Loucy (cell line): ENCODE measurements around the gene PRKCQ.

Experiments used
- H2AFZ ChIP-seq: fragments of 200-600 bp; sonication (generic); 2 replicates; pipeline ENCODE4 v1.6.0; 2016; ENCODE audit warnings: antibody characterized with exemption, mild to moderate bottlenecking, low read length, moderate library complexity
- H3F3A ChIP-seq: fragments of 200-600 bp; 2 replicates; pipeline ENCODE4 v1.6.0; 2016; ENCODE audit warnings: antibody characterized with exemption, low read depth, mild to moderate bottlenecking
- H3K27me3 ChIP-seq: fragments of 200-600 bp; sonication (generic); 2 replicates; pipeline ENCODE4 v1.6.1; 2014; ENCODE audit warnings: low read length, mild to moderate bottlenecking; ENCODE audit not compliant: insufficient read depth, poor library complexity, severe bottlenecking
- H3K36me3 ChIP-seq: fragments of 200-600 bp; sonication (generic); 2 replicates; pipeline ENCODE4 v1.6.1; 2016; ENCODE audit warnings: low read length; ENCODE audit not compliant: insufficient read depth
- H3K4me1 ChIP-seq: fragments of 200-600 bp; sonication (generic); 2 replicates; pipeline ENCODE4 v1.5.1; 2014; ENCODE audit warnings: low read length, mild to moderate bottlenecking; ENCODE audit not compliant: insufficient read depth, poor library complexity, severe bottlenecking
- H3K4me2 ChIP-seq: fragments of 200-600 bp; sonication (generic); 2 replicates; pipeline ENCODE4 v1.6.0; 2014; ENCODE audit warnings: antibody characterized with exemption, low read length, low read depth, mild to moderate bottlenecking; ENCODE audit not compliant: poor library complexity, severe bottlenecking
- H3K4me3 ChIP-seq: fragments of 200-600 bp; sonication (generic); 2 replicates; pipeline ENCODE4 v1.5.1; 2014; ENCODE audit warnings: low read length, mild to moderate bottlenecking, mixed read lengths; ENCODE audit not compliant: poor library complexity, severe bottlenecking
- H3K79me2 ChIP-seq: fragments of 200-600 bp; sonication (generic); 2 replicates; pipeline ENCODE4 v1.6.1; 2014; ENCODE audit warnings: low read length; ENCODE audit not compliant: insufficient read depth
- H3K9ac ChIP-seq: fragments of 200-600 bp; sonication (generic); 2 replicates; pipeline ENCODE4 v1.6.0; 2014; ENCODE audit warnings: mild to moderate bottlenecking, low read depth, low read length, moderate library complexity; ENCODE audit not compliant: poor library complexity, severe bottlenecking
- H3K9me2 ChIP-seq: fragments of 200-600 bp; sonication (generic); replicated peaks from 2 replicates; pipeline ENCODE4 v1.6.1; 2016; ENCODE audit warnings: low read depth, low read length, mixed read lengths
- H3K9me3 ChIP-seq: fragments of 200-600 bp; sonication (generic); 2 replicates; pipeline ENCODE4 v1.6.1; 2014; ENCODE audit warnings: mild to moderate bottlenecking, antibody characterized with exemption, low read length, low read depth; ENCODE audit not compliant: insufficient read depth
- H4K20me1 ChIP-seq: fragments of 200-600 bp; sonication (generic); 2 replicates; pipeline ENCODE4 v1.6.0; 2014; ENCODE audit warnings: antibody characterized with exemption, low read length, mild to moderate bottlenecking; ENCODE audit not compliant: insufficient read depth, poor library complexity, severe bottlenecking
- CTCF ChIP-seq: fragments of 200-600 bp; sonication (generic); conservative IDR thresholded peaks from 2 replicates; pipeline ENCODE4 v1.5.1; 2014; ENCODE audit warnings: mild to moderate bottlenecking, antibody characterized with exemption, low read length
- EZH2phosphoT487 ChIP-seq: fragments of 200-600 bp; IDR thresholded peaks from 2 replicates; pipeline ENCODE4 v1.6.1; 2018; ENCODE audit warnings: antibody characterized with exemption, mild to moderate bottlenecking, moderate library complexity, borderline replicate concordance

The PRKCQ gene

DNA sequence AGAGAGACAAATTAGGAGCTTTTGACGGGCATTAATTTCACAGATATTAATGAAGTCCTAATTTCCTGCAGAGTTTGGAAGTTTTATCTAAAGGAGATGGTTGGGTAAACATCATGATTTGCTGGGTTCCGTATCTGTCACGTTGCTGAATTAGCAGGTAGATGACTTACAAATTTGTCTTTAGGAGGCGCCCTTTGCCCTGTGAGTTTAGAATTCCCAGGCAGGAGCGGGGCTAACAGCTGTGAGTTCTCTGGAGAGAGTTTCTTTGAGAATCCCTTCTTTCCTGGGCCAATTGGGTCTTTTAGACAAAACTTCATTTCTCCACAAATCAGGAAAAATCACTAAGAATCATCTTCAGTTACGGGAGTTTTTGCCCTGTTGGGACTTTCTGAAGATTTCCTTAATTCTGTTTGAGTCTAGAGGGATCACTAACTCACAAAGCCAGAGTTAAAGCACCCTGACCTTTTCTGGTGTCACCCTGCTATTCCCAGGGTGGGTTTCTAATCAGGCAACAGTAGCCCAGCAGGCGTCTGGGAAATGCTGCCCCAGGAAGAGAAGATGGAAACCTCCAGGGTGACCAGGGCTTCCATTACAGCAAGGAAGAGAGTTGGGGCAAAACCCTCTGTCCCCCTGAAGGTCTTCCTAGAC is 63.7 kb downstream of the PRKCQ start:
- no peak overlapping the region for H2AFZ ChIP-seq
- H3K4me3 ChIP-seq: no peak overlapping the region
- H3K36me3 ChIP-seq: peaks cover 43% of the 10 kb centered on the region
- peaks cover 89% of the 10 kb centered on the region for H3K79me2 ChIP-seq
- H3K9ac ChIP-seq: no peak overlapping the region
- H3K27me3 ChIP-seq: no peaks in the 10 kb centered on the region
- peaks cover 7% of the 10 kb centered on the region; the same call in 1 of the 2 replicates for H3K9me3 ChIP-seq
- peaks cover 18% of the 10 kb centered on the region for H4K20me1 ChIP-seq
- peaks cover 60% of the 10 kb centered on the region for H3K4me1 ChIP-seq
- H3F3A ChIP-seq: 0 out of 2 replicates have a peak, but pooled peaks cover 8% of the 10 kb centered on the region
- H3K9me2 ChIP-seq: no peaks in the 10 kb centered on the region
- no peak overlapping the region for H3K4me2 ChIP-seq
- TF ChIP-seq CTCF (peak; percentile 45), EZH2phosphoT487 (no peak)

DNA sequence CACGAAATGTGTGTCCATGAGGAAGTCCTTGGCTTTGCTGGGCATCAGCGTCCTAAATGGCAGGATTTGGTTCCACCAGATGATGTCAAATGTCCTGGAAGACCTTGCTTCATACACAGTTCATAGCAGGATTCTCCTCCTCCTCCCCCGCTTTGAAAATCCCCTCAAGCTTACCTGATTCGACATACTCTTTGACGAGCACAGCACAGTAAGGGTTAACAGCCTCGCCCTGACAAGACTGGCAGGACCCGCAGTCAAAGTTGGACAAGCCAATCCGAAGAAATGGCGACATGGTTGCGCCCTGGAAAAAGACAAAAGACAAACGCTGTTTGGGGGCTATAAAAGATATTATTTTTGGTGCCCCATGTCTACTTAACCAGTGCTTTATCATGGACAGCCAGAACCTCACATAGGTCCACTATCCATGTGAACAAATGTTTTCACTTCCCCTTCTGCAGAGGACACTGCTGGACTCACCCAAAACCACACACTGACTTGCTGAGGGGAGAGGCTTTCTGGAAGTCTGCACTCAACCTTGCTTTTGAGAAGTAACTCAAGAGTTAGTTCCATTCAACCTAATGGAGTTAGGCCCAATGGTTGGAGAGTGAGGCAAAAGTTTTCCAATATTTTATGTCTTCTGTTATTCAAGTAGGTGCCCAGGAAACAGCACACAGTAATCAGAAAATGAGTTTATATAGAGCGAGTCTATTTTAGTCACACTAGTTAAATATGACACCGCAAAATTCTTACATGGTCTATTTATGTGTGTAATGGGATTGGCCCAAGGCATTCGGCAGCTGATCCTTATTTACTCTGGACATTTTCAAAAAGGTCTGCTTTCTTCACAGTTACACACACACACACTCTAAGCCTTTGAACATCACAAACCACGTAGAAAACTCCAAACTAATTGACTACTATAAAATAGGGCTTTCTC is 65.0 kb downstream of the PRKCQ start:
- Histone ChIP-seq H3K9me3 (peaks cover 10% of the 10 kb centered on the region; the same call in 1 of the 2 replicates), H4K20me1 (peaks cover 18% of the 10 kb centered on the region), H3K4me2 (no peak overlapping the region), H3K79me2 (peaks cover 83% of the 10 kb centered on the region), H3K9ac (peak overlapping the region; percentile 18), H3K36me3 (peaks cover 52% of the 10 kb centered on the region), H3K4me3 (no peak overlapping the region), H3K9me2 (no peaks in the 10 kb centered on the region), H3K27me3 (no peaks in the 10 kb centered on the region), H3F3A (0 out of 2 replicates have a peak, but pooled peaks cover 8% of the 10 kb centered on the region), H2AFZ (no peak overlapping the region), H3K4me1 (peaks cover 54% of the 10 kb centered on the region)
- TF ChIP-seq CTCF (no peak), EZH2phosphoT487 (no peak)

GRCh38 chr10:6514180-6514579 is 65.9 kb downstream of the PRKCQ start:
- TF ChIP-seq CTCF (no peak), EZH2phosphoT487 (no peak)
- Histone ChIP-seq H3K9ac (no peak overlapping the region), H3F3A (0 out of 2 replicates have a peak, but pooled peaks cover 8% of the 10 kb centered on the region), H3K9me2 (no peaks in the 10 kb centered on the region), H3K36me3 (peaks cover 61% of the 10 kb centered on the region), H3K27me3 (no peaks in the 10 kb centered on the region), H3K4me2 (peak overlapping the region; percentile 33), H2AFZ (no peak overlapping the region), H3K79me2 (peaks cover 74% of the 10 kb centered on the region), H3K4me3 (no peak overlapping the region), H4K20me1 (peaks cover 18% of the 10 kb centered on the region), H3K4me1 (peaks cover 46% of the 10 kb centered on the region), H3K9me3 (peaks cover 10% of the 10 kb centered on the region; the same call in 1 of the 2 replicates)
